GM12878 (cell line): ENCODE results near the gene EPHB1. TPM values are rescaled to one million over a fixed set of nuclear protein-coding genes. Genes with fewer than 3 reads are reported as not detected.

ENCODE experiments used
- ATAC-seq: fragments of 200-7000 bp; cut with Tn5 transposase; 3 replicates; pipeline ENCODE4 v1.9.1; 2020; ENCODE audit warnings: mild to moderate bottlenecking, moderate library complexity
- BruUV-seq: library from RNA; stranded (reverse); fragments of 400-500 nt; replicated peaks from 2 replicates; lab custom pipeline; 2021; lab: Mats Ljungman, UMichigan
- CTCF ChIA-PET: fragments of 300-600 bp; sonication (Branson Sonifier 250); formaldehyde crosslinking; extraction: SDS; loops from one replicate; lab custom pipeline; 2021; ENCODE audit warnings: inconsistent platforms; lab: Yijun Ruan, JAX
- POLR2A ChIA-PET: fragments of 350-600 bp; formaldehyde crosslinking; extraction: SDS; loops from one replicate; lab custom pipeline; 2021; ENCODE audit warnings: inconsistent platforms; lab: Charles Lee
- RAD21 ChIA-PET: fragments of 300-600 bp; sonication (Branson Sonifier 250); formaldehyde crosslinking; loops from one replicate; lab custom pipeline; 2023; ENCODE audit warnings: antibody characterized with exemption; ENCODE audit not compliant: unreplicated experiment; lab: Charles Lee
- SMC1A ChIA-PET: fragments of 300-600 bp; sonication (Branson Sonifier 250); formaldehyde crosslinking; loops from one replicate; lab custom pipeline; 2023; ENCODE audit not compliant: unreplicated experiment, uncharacterized antibody; lab: Charles Lee
- DNase-seq: peaks from one replicate; pipeline ENCODE4 v3.0.0-alpha.2; 2011; ENCODE audit warnings: low read depth, low spot score
- FAIRE-seq: peaks from 3 replicates; lab custom pipeline; 2011; peaks lifted over from hg19 to GRCh38; lab: Jason Lieb, UNC
- H2AFZ ChIP-seq: 2 replicates; pipeline ENCODE4 v1.6.0; 2011; ENCODE audit warnings: low read depth, low read length, control low read depth; ENCODE audit not compliant: control insufficient read depth
- H3K27ac ChIP-seq: 2 replicates; pipeline ENCODE4 v1.5.1; 2011; ENCODE audit warnings: control low read depth; ENCODE audit not compliant: control insufficient read depth, insufficient read depth
- H3K27me3 ChIP-seq, 2 experiments: replicated peaks in 1 of 2; 2 replicates each; pipeline versions ENCODE4 v1.6.0 to v1.6.1; 2011; ENCODE audit warnings: low read length in 1 of 2; ENCODE audit not compliant: control insufficient read depth in 2 of 2, insufficient read depth in 2 of 2
- H3K36me3 ChIP-seq, 2 experiments: 2 replicates each; pipeline ENCODE4 v1.5.1; 2011; ENCODE audit warnings: low read length in 1 of 2; ENCODE audit not compliant: control insufficient read depth in 2 of 2, insufficient read depth in 2 of 2
- H3K4me1 ChIP-seq: 2 replicates; pipeline ENCODE4 v1.6.1; 2011; ENCODE audit warnings: mild to moderate bottlenecking, low read length, moderate library complexity, mixed read lengths; ENCODE audit not compliant: control insufficient read depth, insufficient read depth
- H3K4me2 ChIP-seq: 2 replicates; pipeline ENCODE4 v1.6.0; 2011; ENCODE audit warnings: control low read depth; ENCODE audit not compliant: control insufficient read depth, insufficient read depth
- H3K4me3 ChIP-seq: fragments of 200-600 bp; sonication (generic); 2 replicates; pipeline ENCODE4 v1.5.1; 2016
- H3K79me2 ChIP-seq: 2 replicates; pipeline ENCODE4 v1.6.0; 2011; ENCODE audit warnings: low read length; ENCODE audit not compliant: control insufficient read depth, insufficient read depth
- H3K9ac ChIP-seq: 2 replicates; pipeline ENCODE4 v1.8.0; 2011; ENCODE audit warnings: low read length, control low read depth, mixed read lengths; ENCODE audit not compliant: control insufficient read depth, insufficient read depth
- H3K9me3 ChIP-seq: replicated peaks from 3 replicates; pipeline ENCODE4 v1.5.1; 2011; ENCODE audit warnings: mild to moderate bottlenecking, low read length; ENCODE audit not compliant: control insufficient read depth, insufficient read depth
- H4K20me1 ChIP-seq: 2 replicates; pipeline ENCODE4 v1.6.0; 2011; ENCODE audit not compliant: control insufficient read depth, insufficient read depth
- CHD4 ChIP-seq: fragments of 200-600 bp; sonication (generic); IDR thresholded peaks from 2 replicates; pipeline ENCODE4 v1.6.1; 2016; ENCODE audit warnings: mild to moderate bottlenecking
- NFYA ChIP-seq: IDR thresholded peaks from 2 replicates; pipeline ENCODE4 v1.6.1; 2011; ENCODE audit warnings: low read depth, mild to moderate bottlenecking, low read length, improper control_type of control experiment, borderline replicate concordance
- NR2C1 ChIP-seq: fragments of 450-650 bp; IDR thresholded peaks from 2 replicates; pipeline ENCODE4 v1.6.1; 2017; ENCODE audit warnings: antibody characterized with exemption, mild to moderate bottlenecking, moderate library complexity
- POLR2AphosphoS2 ChIP-seq: IDR thresholded peaks from 2 replicates; pipeline ENCODE4 v1.6.1; 2011; ENCODE audit warnings: low read depth, mild to moderate bottlenecking, low read length, improper control_type of control experiment, moderate library complexity
- RBBP5 ChIP-seq: fragments of 200-600 bp; sonication (generic); conservative IDR thresholded peaks from 2 replicates; pipeline ENCODE4 v1.6.1; 2016
- RCOR1 ChIP-seq: conservative IDR thresholded peaks from 2 replicates; pipeline ENCODE4 v1.6.1; 2012; ENCODE audit warnings: low read depth, low read length, improper control_type of control experiment
- ZNF384 ChIP-seq: IDR thresholded peaks from 2 replicates; pipeline ENCODE4 v1.6.1; 2012; ENCODE audit warnings: low read depth, mild to moderate bottlenecking, low read length, improper control_type of control experiment, borderline replicate concordance
- WGBS: methylation state at CpG from one replicate; pipeline ENCODE4 v1.1.6; 2016; ENCODE audit warnings: low lambda C conversion rate; ENCODE audit not compliant: insufficient replicate concordance, insufficient coverage; ENCODE audit errors: missing lambda C conversion rate; 5-methylcytosine and 5-hydroxymethylcytosine counted together
- in situ Hi-C: fragments of 300-500 bp; cut with MboI; formaldehyde crosslinking; loops from 9 replicates; pipeline ENCODE4 v1.14.3; 2018; ENCODE audit warnings: mixed read lengths
- intact Hi-C: fragments of 100-400 bp; cut with micrococcal nuclease; formaldehyde crosslinking; loops from one replicate; pipeline ENCODE4 v1.14.2; 2022; ENCODE audit not compliant: unreplicated experiment
- polyA plus RNA-seq, 11 experiments: library from polyadenylated mRNA; depleted of rRNA in 4 of 11; unstranded in 6 of 11; stranded (reverse) in 5 of 11; fragments of >200 nt; fragmentation: Nextera tagmentation in 4 of 11; fragmentation: Illumina TruSeq in 1 of 11; extraction: Ambion mirVana in 4 of 11; extraction: Trizol in 1 of 11; gene quantifications; 1 replicate in 1 of 11; 2 replicates in 10 of 11; pipeline versions ENCODE4 v1.2.1 to v1.2.3, GENCODE V29; 2011 to 2016; ENCODE audit warnings: inconsistent platforms in 2 of 11, missing spikeins in 2 of 11, low read depth in 1 of 11
- total RNA-seq, 4 experiments: library from RNA; depleted of rRNA in 3 of 4; stranded (reverse); fragments of >200 nt in 3 of 4; fragmentation: Illumina TruSeq in 1 of 4; extraction: Trizol in 1 of 4; gene quantifications; 2 replicates each; pipeline versions ENCODE4 v1.2.1 to v1.2.3, GENCODE V29; 2013 to 2021
- TF ChIP-seq, protein P1 (sequence below): IDR thresholded peaks from 2 replicates; pipeline ENCODE4 v1.6.1; 2011; ENCODE audit warnings: mild to moderate bottlenecking, low read depth, low read length, moderate library complexity; ENCODE audit not compliant: insufficient replicate concordance
- TF ChIP-seq, protein P2 (sequence below): fragments of 450-650 bp; formaldehyde crosslinking; IDR thresholded peaks from 2 replicates; pipeline ENCODE4 v1.4.0; 2022; ENCODE audit warnings: mild to moderate bottlenecking, moderate library complexity
- TF ChIP-seq, protein P3 (sequence below): fragments of 450-650 bp; IDR thresholded peaks from 2 replicates; pipeline ENCODE4 v1.6.1; 2017; ENCODE audit warnings: mild to moderate bottlenecking, low read depth, inconsistent platforms; ENCODE audit not compliant: poor library complexity, severe bottlenecking

The EPHB1 gene
- total and polyA plus RNA-seq, 10 of the 15 experiments (the other 5 are each of a cell fraction or from before 2014, with no cell fraction given) = 0.33 to 23.8 (median 1.2) TPM

DNA sequence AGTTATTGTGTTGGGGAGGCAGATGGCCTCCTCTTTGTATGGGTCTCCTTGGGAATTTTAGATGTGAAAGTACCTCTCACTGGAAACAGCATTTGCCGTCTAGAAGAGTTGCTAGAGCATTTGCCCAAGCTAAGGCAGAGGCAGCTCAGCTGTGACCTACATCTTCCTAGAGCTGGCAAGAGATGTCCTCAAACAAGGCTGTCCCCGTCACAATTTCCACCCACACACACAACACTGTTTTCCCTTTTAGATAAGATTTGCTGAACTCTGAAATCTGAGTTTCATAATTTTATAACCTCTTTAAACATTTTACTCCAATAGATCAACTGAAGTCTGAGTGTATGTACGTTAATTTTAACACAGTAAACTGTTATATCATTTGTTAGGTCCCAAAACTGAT lies 352.6 kb downstream of the EPHB1 start (continued):
- TF ChIP-seq POLR2AphosphoS2 (no peak), RCOR1 (no peak), CHD4 (no peak), NFYA (no peak), RBBP5 (no peak), NR2C1 (no peak)
- TF ChIP-seq, protein P1, sequence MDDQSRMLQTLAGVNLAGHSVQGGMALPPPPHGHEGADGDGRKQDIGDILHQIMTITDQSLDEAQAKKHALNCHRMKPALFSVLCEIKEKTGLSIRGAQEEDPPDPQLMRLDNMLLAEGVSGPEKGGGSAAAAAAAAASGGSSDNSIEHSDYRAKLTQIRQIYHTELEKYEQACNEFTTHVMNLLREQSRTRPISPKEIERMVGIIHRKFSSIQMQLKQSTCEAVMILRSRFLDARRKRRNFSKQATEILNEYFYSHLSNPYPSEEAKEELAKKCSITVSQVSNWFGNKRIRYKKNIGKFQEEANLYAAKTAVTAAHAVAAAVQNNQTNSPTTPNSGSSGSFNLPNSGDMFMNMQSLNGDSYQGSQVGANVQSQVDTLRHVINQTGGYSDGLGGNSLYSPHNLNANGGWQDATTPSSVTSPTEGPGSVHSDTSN = no peak
- TF ChIP-seq, all 136 proteins: peak for 0

DNA sequence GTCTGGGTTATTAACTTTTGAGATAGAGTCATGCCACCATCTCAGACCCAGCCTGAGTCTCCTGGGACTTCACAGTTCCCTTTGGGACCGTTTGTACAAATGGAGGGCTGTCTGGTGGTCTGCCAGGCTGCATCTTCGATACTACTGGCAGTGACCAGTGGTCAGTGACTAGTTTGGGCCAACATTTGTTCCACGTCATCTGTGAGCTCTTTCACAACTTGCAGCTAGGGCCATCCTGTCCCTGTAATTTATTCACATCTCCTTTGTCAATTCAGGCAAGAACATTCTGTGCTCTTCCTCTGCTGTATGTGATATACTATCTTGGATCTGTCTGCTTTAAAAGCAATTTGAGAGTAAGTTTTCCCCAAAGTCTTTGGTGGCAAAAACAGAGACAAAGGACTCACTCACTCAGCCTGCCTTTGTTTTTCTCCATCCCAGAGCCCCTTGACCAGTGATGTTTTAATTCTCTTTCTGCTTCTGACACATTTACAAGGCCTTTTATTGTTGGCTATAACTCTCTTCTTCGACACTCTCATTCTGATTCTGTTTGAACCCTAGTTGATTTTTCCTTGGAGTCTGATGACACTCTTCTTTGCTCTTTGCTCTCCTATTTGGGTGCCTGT lies 353.4 kb downstream of the EPHB1 start:
- H3K36me3 ChIP-seq = peaks cover 0 to under 1% of the 10 kb centered on the region in 2 experiments; a peak in 1 of 4 replicates
- no peak overlapping the region for H3K4me3 ChIP-seq
- H3K27ac ChIP-seq = no peak overlapping the region
- intact Hi-C loops = no loop called here
- no peaks in the 10 kb centered on the region for H3K79me2 ChIP-seq
- no peaks in the 10 kb centered on the region; the same call in 1 of the 2 replicates for H4K20me1 ChIP-seq
- ChIA-PET CTCF (no interaction called here), RAD21 (no interaction called here), SMC1A (interaction anchor here (1.1 kb wide), 1 partner anchor 9 kb away, joined by 3 read pairs; no protein-coding TSS in a partner anchor), POLR2A (no interaction called here)
- BruUV-seq = no TSS peak
- no peak for DNase-seq
- no peaks in the 10 kb centered on the region for H3K9me3 ChIP-seq
- H3K9ac ChIP-seq = no peak overlapping the region
- H2AFZ ChIP-seq = no peak overlapping the region
- no peaks in the 10 kb centered on the region for H3K27me3 ChIP-seq
- ATAC-seq = no peak
- no peak for FAIRE-seq
- in situ Hi-C loops = no loop called here
- H3K4me2 ChIP-seq = no peak overlapping the region
- TF ChIP-seq, protein P2, sequence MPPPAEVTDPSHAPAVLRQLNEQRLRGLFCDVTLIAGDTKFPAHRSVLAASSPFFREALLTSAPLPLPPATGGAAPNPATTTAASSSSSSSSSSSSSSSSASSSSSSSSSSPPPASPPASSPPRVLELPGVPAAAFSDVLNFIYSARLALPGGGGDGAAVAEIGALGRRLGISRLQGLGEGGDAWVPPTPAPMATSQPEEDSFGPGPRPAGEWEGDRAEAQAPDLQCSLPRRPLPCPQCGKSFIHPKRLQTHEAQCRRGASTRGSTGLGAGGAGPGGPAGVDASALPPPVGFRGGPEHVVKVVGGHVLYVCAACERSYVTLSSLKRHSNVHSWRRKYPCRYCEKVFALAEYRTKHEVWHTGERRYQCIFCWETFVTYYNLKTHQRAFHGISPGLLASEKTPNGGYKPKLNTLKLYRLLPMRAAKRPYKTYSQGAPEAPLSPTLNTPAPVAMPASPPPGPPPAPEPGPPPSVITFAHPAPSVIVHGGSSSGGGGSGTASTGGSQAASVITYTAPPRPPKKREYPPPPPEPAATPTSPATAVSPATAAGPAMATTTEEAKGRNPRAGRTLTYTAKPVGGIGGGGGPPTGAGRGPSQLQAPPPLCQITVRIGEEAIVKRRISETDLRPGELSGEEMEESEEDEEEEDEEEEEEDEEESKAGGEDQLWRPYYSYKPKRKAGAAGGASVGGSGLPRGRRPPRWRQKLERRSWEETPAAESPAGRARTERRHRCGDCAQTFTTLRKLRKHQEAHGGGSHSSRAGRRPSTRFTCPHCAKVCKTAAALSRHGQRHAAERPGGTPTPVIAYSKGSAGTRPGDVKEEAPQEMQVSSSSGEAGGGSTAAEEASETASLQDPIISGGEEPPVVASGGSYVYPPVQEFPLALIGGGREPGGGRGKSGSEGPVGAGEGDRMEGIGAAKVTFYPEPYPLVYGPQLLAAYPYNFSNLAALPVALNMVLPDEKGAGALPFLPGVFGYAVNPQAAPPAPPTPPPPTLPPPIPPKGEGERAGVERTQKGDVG (CRISPR knock-in tag) = no peak
- TF ChIP-seq, protein P3, sequence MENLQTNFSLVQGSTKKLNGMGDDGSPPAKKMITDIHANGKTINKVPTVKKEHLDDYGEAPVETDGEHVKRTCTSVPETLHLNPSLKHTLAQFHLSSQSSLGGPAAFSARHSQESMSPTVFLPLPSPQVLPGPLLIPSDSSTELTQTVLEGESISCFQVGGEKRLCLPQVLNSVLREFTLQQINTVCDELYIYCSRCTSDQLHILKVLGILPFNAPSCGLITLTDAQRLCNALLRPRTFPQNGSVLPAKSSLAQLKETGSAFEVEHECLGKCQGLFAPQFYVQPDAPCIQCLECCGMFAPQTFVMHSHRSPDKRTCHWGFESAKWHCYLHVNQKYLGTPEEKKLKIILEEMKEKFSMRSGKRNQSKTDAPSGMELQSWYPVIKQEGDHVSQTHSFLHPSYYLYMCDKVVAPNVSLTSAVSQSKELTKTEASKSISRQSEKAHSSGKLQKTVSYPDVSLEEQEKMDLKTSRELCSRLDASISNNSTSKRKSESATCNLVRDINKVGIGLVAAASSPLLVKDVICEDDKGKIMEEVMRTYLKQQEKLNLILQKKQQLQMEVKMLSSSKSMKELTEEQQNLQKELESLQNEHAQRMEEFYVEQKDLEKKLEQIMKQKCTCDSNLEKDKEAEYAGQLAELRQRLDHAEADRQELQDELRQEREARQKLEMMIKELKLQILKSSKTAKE = no peak
- TF ChIP-seq ZNF384 = no peak
- H3K4me1 ChIP-seq = no peaks in the 10 kb centered on the region
- 3% methylated on average over 4 of the region's 4 CpGs for WGBS
